Measurements from ENCODE around the gene RNASE1.
"Not testable (repeated sequence)": the region's sequence is repeated elsewhere in the genome, so short reads cannot be mapped to it uniquely, and the experiment has no call there.

Gene RNASE1

GRCh38 chr14:20815946-20816345 is 13.3 kb upstream of the RNASE1 start:
- H2BK5ac ChIP-seq (ENCODE audit: low read length); H3K4ac ChIP-seq (ENCODE audit: low read length); H3K14ac ChIP-seq (ENCODE audit: low read length); H3K79me1 ChIP-seq (ENCODE audit: low read depth, low read length); H4K8ac ChIP-seq (ENCODE audit: low read depth, low read length); H2AK5ac ChIP-seq (ENCODE audit: low read depth, low read length); H2BK15ac ChIP-seq (ENCODE audit: low read length); H3K4me2 ChIP-seq (ENCODE audit: insufficient read depth, low read length, poor library complexity, severe bottlenecking); H3K36me3 ChIP-seq (replicated peaks in 1 of 2; ENCODE audit: control insufficient read depth in 2 of 2, insufficient read depth in 2 of 2, low read length in 2 of 2); H2BK120ac ChIP-seq (ENCODE audit: low read depth, low read length); H3K27me3 ChIP-seq (ENCODE audit: control insufficient read depth in 3 of 3, insufficient read depth in 3 of 3, low read depth in 1 of 3, low read length in 3 of 3); H2BK12ac ChIP-seq (ENCODE audit: low read length); DNase-seq (ENCODE audit: low spot score); H3K9me3 ChIP-seq (replicated peaks in 1 of 2; ENCODE audit: control insufficient read depth in 2 of 2, insufficient read depth in 1 of 2, low read depth in 1 of 2, low read length in 2 of 2); H3K9ac ChIP-seq (ENCODE audit: low read depth, low read length, poor library complexity); H3K18ac ChIP-seq (ENCODE audit: low read length); H3K27ac ChIP-seq (replicated peaks; ENCODE audit: low read length); H2AFZ ChIP-seq (ENCODE audit: low read length); H3K23ac ChIP-seq (ENCODE audit: low read depth, low read length, poor library complexity); H4K91ac ChIP-seq (ENCODE audit: low read depth, low read length, poor library complexity); H3K4me1 ChIP-seq (ENCODE audit: control insufficient read depth in 2 of 2, insufficient read depth in 1 of 2, low read depth in 1 of 2, low read length in 2 of 2); H3K4me3 ChIP-seq (ENCODE audit: low read length in 2 of 2): not testable (repeated sequence)
- WGBS, 2 donors (ENCODE audit: extremely low coverage in 2 of 2, insufficient read length in 2 of 2, insufficient replicate concordance in 1 of 2) = no CpG with 5 or more reads among the region's 3 CpGs

- no peak overlapping the region for H3K23ac ChIP-seq (ENCODE audit: low read depth, low read length, poor library complexity)
- H3K4me2 ChIP-seq (ENCODE audit: insufficient read depth, low read length, poor library complexity, severe bottlenecking) = no peak overlapping the region
- no peak overlapping the region for H3K14ac ChIP-seq (ENCODE audit: low read length)
- no peak overlapping the region for H3K4me3 ChIP-seq (ENCODE audit: low read length in 2 of 2)
- H2AFZ ChIP-seq (ENCODE audit: low read length) = no peak overlapping the region
- no peak overlapping the region for H4K91ac ChIP-seq (ENCODE audit: low read depth, low read length, poor library complexity)
- no peak overlapping the region for H3K18ac ChIP-seq (ENCODE audit: low read length)
- H3K9me3 ChIP-seq (replicated peaks in 1 of 2; ENCODE audit: control insufficient read depth in 2 of 2, insufficient read depth in 1 of 2, low read depth in 1 of 2, low read length in 2 of 2) = no peaks in the 10 kb centered on the region
- H2AK5ac ChIP-seq (ENCODE audit: low read depth, low read length) = no peak overlapping the region
- no peak overlapping the region for H2BK12ac ChIP-seq (ENCODE audit: low read length)
- H2BK5ac ChIP-seq (ENCODE audit: low read length) = no peak overlapping the region
- no peaks in the 10 kb centered on the region for H3K79me1 ChIP-seq (ENCODE audit: low read depth, low read length)
- no peaks in the 10 kb centered on the region for H3K27me3 ChIP-seq (ENCODE audit: control insufficient read depth in 3 of 3, insufficient read depth in 3 of 3, low read depth in 1 of 3, low read length in 3 of 3)
- peaks cover 0 to 2% of the 10 kb centered on the region in 2 donors for H3K4me1 ChIP-seq (ENCODE audit: control insufficient read depth in 2 of 2, insufficient read depth in 1 of 2, low read depth in 1 of 2, low read length in 2 of 2)
- no peak for DNase-seq (ENCODE audit: low spot score)
- no peak overlapping the region for H3K9ac ChIP-seq (ENCODE audit: low read depth, low read length, poor library complexity)
- H2BK120ac ChIP-seq (ENCODE audit: low read depth, low read length) = no peak overlapping the region
- H4K8ac ChIP-seq (ENCODE audit: low read depth, low read length) = no peak overlapping the region
- H3K36me3 ChIP-seq (replicated peaks in 1 of 2; ENCODE audit: control insufficient read depth in 2 of 2, insufficient read depth in 2 of 2, low read length in 2 of 2) = no peaks in the 10 kb centered on the region
- H3K27ac ChIP-seq (replicated peaks; ENCODE audit: low read length) = no peak overlapping the region
- H3K4ac ChIP-seq (ENCODE audit: low read length) = no peak overlapping the region
- no CpG with 5 or more reads among the region's 7 CpGs for WGBS, 2 donors (ENCODE audit: extremely low coverage in 2 of 2, insufficient read length in 2 of 2, insufficient replicate concordance in 1 of 2)
- H2BK15ac ChIP-seq (ENCODE audit: low read length) = no peak overlapping the region
Measured at GRCh38 chr14:20811986-20812975, 9.6 kb upstream of the RNASE1 start.

- Histone ChIP-seq H3K4me1 (ENCODE audit: control insufficient read depth in 2 of 2, insufficient read depth in 1 of 2, low read depth in 1 of 2, low read length in 2 of 2) (no peaks in the 10 kb centered on the region), H2BK15ac (ENCODE audit: low read length) (no peak overlapping the region), H3K79me1 (ENCODE audit: low read depth, low read length) (no peaks in the 10 kb centered on the region), H3K27me3 (ENCODE audit: control insufficient read depth in 3 of 3, insufficient read depth in 3 of 3, low read depth in 1 of 3, low read length in 3 of 3) (no peaks in the 10 kb centered on the region), H3K18ac (ENCODE audit: low read length) (no peak overlapping the region), H2BK5ac (ENCODE audit: low read length) (no peak overlapping the region), H2AFZ (ENCODE audit: low read length) (peak overlapping the region; percentile 39), H3K27ac (replicated peaks; ENCODE audit: low read length) (no peak overlapping the region), H4K8ac (ENCODE audit: low read depth, low read length) (no peak overlapping the region), H3K14ac (ENCODE audit: low read length) (no peak overlapping the region), H3K4me2 (ENCODE audit: insufficient read depth, low read length, poor library complexity, severe bottlenecking) (no peak overlapping the region), H3K4ac (ENCODE audit: low read length) (no peak overlapping the region), H2AK5ac (ENCODE audit: low read depth, low read length) (no peak overlapping the region), H2BK12ac (ENCODE audit: low read length) (no peak overlapping the region), H3K9me3 (replicated peaks in 1 of 2; ENCODE audit: control insufficient read depth in 2 of 2, insufficient read depth in 1 of 2, low read depth in 1 of 2, low read length in 2 of 2) (no peaks in the 10 kb centered on the region), H3K23ac (ENCODE audit: low read depth, low read length, poor library complexity) (no peak overlapping the region), H3K4me3 (ENCODE audit: low read length in 2 of 2) (no peak overlapping the region), H2BK120ac (ENCODE audit: low read depth, low read length) (no peak overlapping the region), H4K91ac (ENCODE audit: low read depth, low read length, poor library complexity) (no peak overlapping the region), H3K9ac (ENCODE audit: low read depth, low read length, poor library complexity) (no peak overlapping the region), H3K36me3 (replicated peaks in 1 of 2; ENCODE audit: control insufficient read depth in 2 of 2, insufficient read depth in 2 of 2, low read length in 2 of 2) (no peaks in the 10 kb centered on the region)
- WGBS, 2 donors (ENCODE audit: extremely low coverage in 2 of 2, insufficient read length in 2 of 2, insufficient replicate concordance in 1 of 2) = no CpG with 5 or more reads among the region's 5 CpGs
- DNase-seq (ENCODE audit: low spot score) = no peak
Measured at GRCh38 chr14:20809917-20810316, 7.3 kb upstream of the RNASE1 start.

GRCh38 chr14:20808162-20808483 is 5.5 kb upstream of the RNASE1 start:
- H3K4ac ChIP-seq (ENCODE audit: low read length) = no peak overlapping the region
- no peak overlapping the region for H3K18ac ChIP-seq (ENCODE audit: low read length)
- no CpG with 5 or more reads among the region's 3 CpGs for WGBS, 2 donors (ENCODE audit: extremely low coverage in 2 of 2, insufficient read length in 2 of 2, insufficient replicate concordance in 1 of 2)
- H3K4me1 ChIP-seq (ENCODE audit: control insufficient read depth in 2 of 2, insufficient read depth in 1 of 2, low read depth in 1 of 2, low read length in 2 of 2) = no peaks in the 10 kb centered on the region
- H3K14ac ChIP-seq (ENCODE audit: low read length) = no peak overlapping the region
- DNase-seq (ENCODE audit: low spot score) = no peak
- H3K9ac ChIP-seq (ENCODE audit: low read depth, low read length, poor library complexity) = no peak overlapping the region
- H3K36me3 ChIP-seq (replicated peaks in 1 of 2; ENCODE audit: control insufficient read depth in 2 of 2, insufficient read depth in 2 of 2, low read length in 2 of 2) = no peaks in the 10 kb centered on the region
- H4K91ac ChIP-seq (ENCODE audit: low read depth, low read length, poor library complexity) = no peak overlapping the region
- no peak overlapping the region for H2BK15ac ChIP-seq (ENCODE audit: low read length)
- no peaks in the 10 kb centered on the region for H3K79me1 ChIP-seq (ENCODE audit: low read depth, low read length)
- H2AK5ac ChIP-seq (ENCODE audit: low read depth, low read length) = no peak overlapping the region
- no peak overlapping the region for H4K8ac ChIP-seq (ENCODE audit: low read depth, low read length)
- H3K9me3 ChIP-seq (replicated peaks in 1 of 2; ENCODE audit: control insufficient read depth in 2 of 2, insufficient read depth in 1 of 2, low read depth in 1 of 2, low read length in 2 of 2) = no peaks in the 10 kb centered on the region
- no peak overlapping the region for H3K23ac ChIP-seq (ENCODE audit: low read depth, low read length, poor library complexity)
- no peak overlapping the region for H2BK120ac ChIP-seq (ENCODE audit: low read depth, low read length)
- no peak overlapping the region for H2BK5ac ChIP-seq (ENCODE audit: low read length)
- H3K27me3 ChIP-seq (ENCODE audit: control insufficient read depth in 3 of 3, insufficient read depth in 3 of 3, low read depth in 1 of 3, low read length in 3 of 3) = no peaks in the 10 kb centered on the region
- H3K27ac ChIP-seq (replicated peaks; ENCODE audit: low read length) = no peak overlapping the region
- no peak overlapping the region for H2AFZ ChIP-seq (ENCODE audit: low read length)
- H2BK12ac ChIP-seq (ENCODE audit: low read length) = no peak overlapping the region
- H3K4me2 ChIP-seq (ENCODE audit: insufficient read depth, low read length, poor library complexity, severe bottlenecking) = no peak overlapping the region
- no peak overlapping the region for H3K4me3 ChIP-seq (ENCODE audit: low read length in 2 of 2)

Measured in neuronal stem cell (in vitro differentiated cells).